ENCODE data around the gene GABRG3. TPM values are rescaled to one million over a fixed set of nuclear protein-coding genes. Genes with fewer than 3 reads are reported as not detected.

Gene GABRG3
- polyA plus RNA-seq, 2 of the 4 experiments (the other 2 are of a cell fraction), result 0.08 to 0.18 TPM

- ATAC-seq (no peak), DNase-seq (ENCODE audit: low read depth in 1 of 2, low spot score in 1 of 2) (no peak), FAIRE-seq (no peak)
- ChIA-PET POLR2A (no interaction called here), CTCF (interaction anchor here (0.6 to 1.7 kb wide), 3 partner anchors 25 to 35 kb away, joined by 3 to 9 read pairs (median 3); no protein-coding TSS in a partner anchor)
- TF ChIP-seq HEYL (CRISPR knock-in tag; IDR thresholded peaks at IDR 0.05) (no peak), BHLHE40 (IDR thresholded peaks at IDR 0.05; ENCODE audit: low read depth, low read length) (no peak), HOXB13 (CRISPR knock-in tag; IDR thresholded peaks at IDR 0.05; ENCODE audit: low read depth) (no peak)
- Histone ChIP-seq H3K4me1 (no peaks in the 10 kb centered on the region), H3K9me3 (no peaks in the 10 kb centered on the region), H3K27ac (no peak overlapping the region), H3K4me3 (no peak overlapping the region), H3K4me2 (no peak overlapping the region)
- 4% methylated on average over 1 of the region's 1 CpG for WGBS (ENCODE audit: missing lambda C conversion rate)
These were observed 164.2 kb downstream of the GABRG3 start for GRCh38 chr15:27135151-27135550.

- TF ChIP-seq NR3C1 (IDR thresholded peaks at IDR 0.05) (no peak), EP300 (IDR thresholded peaks at IDR 0.05) (no peak), SMC3 (IDR thresholded peaks at IDR 0.05) (no peak), BHLHE40 (IDR thresholded peaks at IDR 0.05; ENCODE audit: low read depth, low read length) (no peak), CHD2 (IDR thresholded peaks at IDR 0.05; ENCODE audit: low read length, partially characterized antibody) (no peak), ATOH8 (CRISPR knock-in tag; IDR thresholded peaks at IDR 0.05; ENCODE audit: low read depth) (no peak), EHMT2 (IDR thresholded peaks at IDR 0.05; ENCODE audit: low read depth) (no peak), E2F6 (IDR thresholded peaks at IDR 0.05; ENCODE audit: borderline replicate concordance, low read depth) (no peak), HOXB13 (CRISPR knock-in tag; IDR thresholded peaks at IDR 0.05; ENCODE audit: low read depth) (no peak), KDM1A (IDR thresholded peaks at IDR 0.05; ENCODE audit: low read depth) (no peak), USF2 (IDR thresholded peaks at IDR 0.05) (no peak), ZSCAN20 (CRISPR knock-in tag; IDR thresholded peaks at IDR 0.05) (no peak), CEBPB (IDR thresholded peaks at IDR 0.05) (no peak), NFE2L2 (conservative IDR thresholded peaks at IDR 0.05; ENCODE audit: low read length) (no peak), RFX5 (IDR thresholded peaks at IDR 0.05) (no peak), ESRRA (IDR thresholded peaks at IDR 0.05; ENCODE audit: borderline replicate concordance, low read length) (no peak), FOXS1 (CRISPR knock-in tag; IDR thresholded peaks at IDR 0.05) (no peak), JUNB (IDR thresholded peaks at IDR 0.05) (no peak)
These were observed 166.1 kb downstream of the GABRG3 start for GRCh38 chr15:27137127-27137526.

GRCh38 chr15:27165590-27165989 lies 194.6 kb downstream of the GABRG3 start:
- 0 out of 3 replicates have a peak, but pooled peaks cover 4% of the 10 kb centered on the region for H3K9me3 ChIP-seq
- no peak overlapping the region for H3K4me2 ChIP-seq
- H3K4me1 ChIP-seq, result no peaks in the 10 kb centered on the region
- ChIA-PET CTCF (no interaction called here), POLR2A (no interaction called here)
- no peak for DNase-seq (ENCODE audit: low read depth in 1 of 2, low spot score in 1 of 2)
- no peak overlapping the region for H3K27ac ChIP-seq
- H3K4me3 ChIP-seq, result no peak overlapping the region
- WGBS (ENCODE audit: missing lambda C conversion rate), result 28% methylated on average over 1 of the region's 1 CpG
- FAIRE-seq, result no peak
- ATAC-seq, result no peak
- TF ChIP-seq RARB (CRISPR knock-in tag; IDR thresholded peaks at IDR 0.05) (no peak), ZNF302 (CRISPR knock-in tag; IDR thresholded peaks at IDR 0.05) (no peak), RAD21 (conservative IDR thresholded peaks at IDR 0.05 in 1 of 2, IDR thresholded peaks at IDR 0.05 in 1 of 2) (no peak), BCL3 (IDR thresholded peaks at IDR 0.05) (no peak), CEBPB (IDR thresholded peaks at IDR 0.05) (no peak), ZSCAN20 (CRISPR knock-in tag; IDR thresholded peaks at IDR 0.05) (no peak), ELK1 (IDR thresholded peaks at IDR 0.05; ENCODE audit: low read depth, low read length) (no peak), REST (IDR thresholded peaks at IDR 0.05) (no peak), HEYL (CRISPR knock-in tag; IDR thresholded peaks at IDR 0.05) (no peak), JUNB (IDR thresholded peaks at IDR 0.05) (no peak)

More at GRCh38 chr15:27137127-27137526, 166.1 kb downstream of the GABRG3 start:
- FAIRE-seq, result no peak
- Histone ChIP-seq H3K27ac (no peak overlapping the region), H3K9me3 (peaks cover under 1% of the 10 kb centered on the region; the same call in 1 of the 3 replicates), H3K4me3 (no peak overlapping the region), H3K4me1 (no peaks in the 10 kb centered on the region), H3K4me2 (no peak overlapping the region)
- ChIA-PET POLR2A (no interaction called here), CTCF (no interaction called here)
- WGBS (ENCODE audit: missing lambda C conversion rate), result 6% methylated on average over 5 of the region's 5 CpGs
- no peak for DNase-seq (ENCODE audit: low read depth in 1 of 2, low spot score in 1 of 2)
- ATAC-seq, result no peak
